ENCODE results near the gene NET1.

The NET1 gene

GRCh38 chr10:5504146-5505072, 92.1 kb downstream of the NET1 start:
- no peak for DNase-seq

- DNase-seq = no peak
Measured at GRCh38 chr10:5506246-5506645, 93.9 kb downstream of the NET1 start.

- no peak for DNase-seq
Measured at GRCh38 chr10:5506751-5507648, 94.6 kb downstream of the NET1 start.

GRCh38 chr10:5507649-5508131, 95.3 kb downstream of the NET1 start:
- no peak for DNase-seq

GRCh38 chr10:5508161-5508604, 95.8 kb downstream of the NET1 start:
- no peak for DNase-seq
